ENCODE measurements around the gene NTN4. TPM values are rescaled to one million over a fixed set of nuclear protein-coding genes. Genes with fewer than 3 reads are reported as not detected.

NTN4 gene
- total RNA-seq, 1 donor from 2014 or later: 120 TPM

DNA sequence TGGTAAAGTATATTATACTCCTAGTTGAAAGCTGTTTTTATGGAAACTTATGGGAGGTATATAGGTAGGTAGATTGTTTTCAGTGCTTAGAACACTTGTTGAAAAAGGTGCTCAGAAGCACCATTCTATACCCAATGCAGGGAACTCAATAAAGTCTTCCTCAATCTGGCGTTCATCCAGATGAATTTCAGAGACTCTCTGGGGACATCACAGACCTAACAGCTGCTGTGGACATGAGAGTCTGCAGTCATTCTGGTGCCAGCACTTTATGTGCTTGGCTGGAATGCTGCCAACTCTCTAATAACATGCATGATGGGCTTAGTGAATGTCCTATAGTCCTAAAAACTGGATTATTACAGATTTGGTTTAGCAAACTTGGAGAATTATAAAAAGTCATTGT, 115.9 kb downstream of the NTN4 start:
- no peak for DNase-seq (ENCODE audit: low read depth)
- no peak overlapping the region for H3K4me3 ChIP-seq (ENCODE audit: low read depth, low read length)
- TF ChIP-seq CTCF (conservative IDR thresholded peaks at IDR 0.05; ENCODE audit: low read depth, low read length): no peak

GRCh38 chr12:95674163-95674562, 116.4 kb downstream of the NTN4 start:
- TF ChIP-seq CTCF (conservative IDR thresholded peaks at IDR 0.05; ENCODE audit: low read depth, low read length): no peak
- DNase-seq (ENCODE audit: low read depth): no peak

GRCh38 chr12:95673576-95673975, 117.0 kb downstream of the NTN4 start:
- no peak for TF ChIP-seq CTCF (conservative IDR thresholded peaks at IDR 0.05; ENCODE audit: low read depth, low read length)
- no peak overlapping the region for H3K4me3 ChIP-seq (ENCODE audit: low read depth, low read length)
- DNase-seq (ENCODE audit: low read depth): no peak

More at GRCh38 chr12:95674163-95674562, 116.4 kb downstream of the NTN4 start:
- H3K4me3 ChIP-seq (ENCODE audit: low read depth, low read length): no peak overlapping the region

DNA sequence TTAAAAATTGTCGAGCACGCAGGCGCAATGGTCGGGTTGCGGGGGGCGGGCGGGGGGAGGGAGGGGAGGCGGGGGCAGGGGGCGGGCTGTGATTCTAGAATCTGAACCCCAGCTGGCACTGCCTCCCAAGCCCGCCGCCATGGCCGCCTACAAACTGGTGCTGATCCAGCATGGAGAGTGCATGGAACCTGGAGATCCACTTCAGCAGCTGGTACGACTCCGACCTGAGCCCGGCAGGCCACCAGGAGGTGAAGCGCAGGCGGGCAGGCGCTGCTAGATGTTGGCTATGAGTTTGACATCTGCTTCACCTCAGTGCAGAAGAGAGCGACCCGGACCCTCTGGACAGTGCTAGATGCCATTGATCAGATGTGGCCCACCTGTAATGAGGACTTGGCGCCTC, 118.4 kb downstream of the NTN4 start:
- DNase-seq (ENCODE audit: low read depth): no peak
- TF ChIP-seq CTCF (conservative IDR thresholded peaks at IDR 0.05; ENCODE audit: low read depth, low read length): no peak
- no peak overlapping the region for H3K4me3 ChIP-seq (ENCODE audit: low read depth, low read length)

GRCh38 chr12:95671265-95671664, 119.3 kb downstream of the NTN4 start:
- H3K4me3 ChIP-seq (ENCODE audit: low read depth, low read length): no peak overlapping the region
- no peak for DNase-seq (ENCODE audit: low read depth)
- no peak for TF ChIP-seq CTCF (conservative IDR thresholded peaks at IDR 0.05; ENCODE audit: low read depth, low read length)

DNA sequence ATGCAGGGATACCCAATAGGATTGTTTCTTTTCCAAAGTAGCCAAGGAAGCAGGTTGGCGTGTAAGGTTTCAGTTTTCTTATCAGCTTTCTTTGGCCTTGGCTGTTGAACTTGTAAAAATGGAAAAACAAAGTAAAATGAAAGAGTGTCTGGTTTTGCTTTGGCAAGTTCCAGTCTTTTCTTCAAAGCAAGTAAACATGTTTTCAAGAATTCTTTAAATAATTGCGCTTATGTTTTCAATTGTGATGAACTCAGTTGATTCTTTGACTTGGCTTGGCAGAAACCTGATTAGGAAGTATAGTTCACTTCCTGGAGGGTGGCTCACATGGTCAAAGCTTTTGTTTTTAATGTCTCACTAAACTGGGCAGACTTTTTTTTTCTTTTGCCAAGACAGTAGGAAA, 127.0 kb downstream of the NTN4 start:
- DNase-seq (ENCODE audit: low read depth): no peak
- no peak for TF ChIP-seq CTCF (conservative IDR thresholded peaks at IDR 0.05; ENCODE audit: low read depth, low read length)
- no peak overlapping the region for H3K4me3 ChIP-seq (ENCODE audit: low read depth, low read length)

GRCh38 chr12:95661360-95661759, 129.2 kb downstream of the NTN4 start:
- no peak overlapping the region for H3K4me3 ChIP-seq (ENCODE audit: low read depth, low read length)
- DNase-seq (ENCODE audit: low read depth): no peak
- no peak for TF ChIP-seq CTCF (conservative IDR thresholded peaks at IDR 0.05; ENCODE audit: low read depth, low read length)

Data from epithelial cell of proximal tubule (primary cell).